ENCODE results near the gene HSPB6. TPM values are rescaled to one million over a fixed set of nuclear protein-coding genes. Genes with fewer than 3 reads are reported as not detected.
A peak's percentile ranks its signal among the peaks of the same experiment; 100 is the strongest.

HSPB6 gene
- polyA plus RNA-seq, 2 donors: 12.5 to 18.3 TPM

DNA sequence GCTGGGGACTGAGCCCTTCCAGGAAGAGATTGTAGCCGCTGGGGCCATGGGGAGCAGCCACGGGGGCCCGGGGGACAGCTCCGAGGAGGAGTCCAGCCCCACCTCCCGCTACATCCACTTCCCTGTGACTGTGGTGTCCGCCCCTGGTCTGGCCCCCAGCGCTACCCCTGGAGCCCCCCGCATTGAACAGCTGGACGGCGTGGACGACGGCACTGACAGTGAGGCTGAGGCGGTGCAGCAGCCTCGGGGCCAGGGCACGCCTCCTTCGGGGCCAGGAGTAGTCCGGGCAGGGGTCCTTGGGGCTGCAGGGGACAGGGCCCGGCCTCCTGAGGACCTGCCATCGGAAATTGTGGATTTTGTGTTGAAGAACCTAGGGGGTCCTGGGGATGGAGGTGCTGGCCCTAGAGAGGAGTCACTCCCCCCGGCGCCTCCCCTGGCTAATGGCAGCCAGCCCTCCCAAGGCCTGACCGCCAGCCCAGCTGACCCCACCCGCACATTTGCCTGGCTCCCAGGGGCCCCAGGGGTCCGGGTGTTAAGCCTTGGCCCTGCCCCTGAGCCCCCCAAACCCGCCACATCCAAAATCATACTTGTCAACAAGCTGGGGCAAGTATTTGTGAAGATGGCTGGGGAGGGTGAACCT lies 24.2 kb downstream of the HSPB6 start:
- H3K4me3 ChIP-seq (ENCODE audit: low read depth in 1 of 2, low read length in 2 of 2): no peak overlapping the region
- peaks cover 27 to 82% of the 10 kb centered on the region in 2 donors for H3K36me3 ChIP-seq (ENCODE audit: control insufficient read depth in 2 of 2, insufficient read depth in 2 of 2, low read length in 1 of 2)
- H3K9me3 ChIP-seq (ENCODE audit: control insufficient read depth in 2 of 2, insufficient read depth in 1 of 2, low read depth in 1 of 2, low read length in 1 of 2): no peaks in the 10 kb centered on the region
- H3K27me3 ChIP-seq (ENCODE audit: control insufficient read depth in 1 of 2, insufficient read depth in 2 of 2, low read length in 2 of 2): no peaks in the 10 kb centered on the region
- no peak overlapping the region for H3K27ac ChIP-seq (ENCODE audit: low read depth in 2 of 2, low read length in 1 of 2)
- peaks cover 4 to 10% of the 10 kb centered on the region in 2 donors for H3K4me1 ChIP-seq (ENCODE audit: control insufficient read depth in 2 of 2, insufficient read depth in 2 of 2, low read length in 1 of 2)
- 86 to 87% methylated on average over 24 to 25 of the region's 25 CpGs for WGBS, 2 donors

DNA sequence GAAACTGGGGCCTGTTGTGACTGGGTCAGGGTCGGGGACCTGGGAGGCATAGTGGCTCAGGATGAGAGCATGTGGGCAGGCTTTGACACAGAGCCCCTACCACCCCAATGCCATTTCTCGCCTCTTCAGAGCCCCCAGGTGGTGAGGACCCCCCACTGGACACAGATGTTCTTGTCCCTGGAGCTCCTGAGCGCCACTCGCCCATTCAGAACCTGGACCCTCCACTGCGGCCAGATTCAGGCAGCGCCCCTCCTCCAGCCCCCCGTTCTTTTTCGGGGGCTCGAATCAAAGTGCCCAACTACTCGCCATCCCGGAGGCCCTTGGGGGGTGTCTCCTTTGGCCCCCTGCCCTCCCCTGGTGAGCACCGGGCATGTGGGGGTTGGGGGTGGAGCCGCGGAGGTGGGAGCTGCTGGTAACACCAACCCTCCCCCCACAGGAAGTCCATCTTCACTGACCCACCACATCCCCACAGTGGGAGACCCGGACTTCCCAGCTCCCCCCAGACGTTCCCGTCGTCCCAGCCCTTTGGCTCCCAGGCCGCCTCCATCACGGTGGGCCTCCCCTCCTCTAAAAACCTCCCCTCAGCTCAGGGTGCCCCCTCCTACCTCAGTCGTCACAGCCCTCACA lies 24.9 kb downstream of the HSPB6 start:
- Histone ChIP-seq H3K27ac (ENCODE audit: low read depth in 2 of 2, low read length in 1 of 2) (peak overlapping the region in 1 of 2 donors; percentile 65), H3K27me3 (ENCODE audit: control insufficient read depth in 1 of 2, insufficient read depth in 2 of 2, low read length in 2 of 2) (no peaks in the 10 kb centered on the region), H3K36me3 (ENCODE audit: control insufficient read depth in 2 of 2, insufficient read depth in 2 of 2, low read length in 1 of 2) (peaks cover 32 to 83% of the 10 kb centered on the region in 2 donors), H3K4me1 (ENCODE audit: control insufficient read depth in 2 of 2, insufficient read depth in 2 of 2, low read length in 1 of 2) (peaks cover 4 to 10% of the 10 kb centered on the region in 2 donors), H3K4me3 (ENCODE audit: low read depth in 1 of 2, low read length in 2 of 2) (no peak overlapping the region), H3K9me3 (ENCODE audit: control insufficient read depth in 2 of 2, insufficient read depth in 1 of 2, low read depth in 1 of 2, low read length in 1 of 2) (no peaks in the 10 kb centered on the region)
- WGBS, 2 donors: 76 to 87% methylated on average over 21 of the region's 21 CpGs

DNA sequence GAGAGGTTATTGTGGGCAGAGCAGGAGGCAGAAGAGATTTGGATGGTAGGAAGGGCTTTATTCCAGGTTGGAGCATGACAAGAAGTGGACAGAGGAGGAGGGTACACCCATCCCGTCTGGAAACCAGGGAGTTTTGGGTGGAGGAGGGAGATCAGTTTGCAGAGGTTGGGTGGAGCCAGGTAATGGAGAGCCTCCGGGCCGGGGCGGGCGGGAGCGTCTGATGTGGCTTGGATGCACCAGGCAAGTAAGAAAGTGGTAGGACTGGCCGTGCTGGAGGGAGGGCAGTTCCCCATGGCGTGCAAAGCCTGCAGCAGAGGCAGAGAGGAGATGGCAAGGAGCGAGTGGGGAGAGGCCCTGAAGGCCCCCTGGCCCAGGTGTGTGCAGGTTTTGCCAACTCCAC lies 25.5 kb downstream of the HSPB6 start:
- Histone ChIP-seq H3K36me3 (ENCODE audit: control insufficient read depth in 2 of 2, insufficient read depth in 2 of 2, low read length in 1 of 2) (peaks cover 33 to 80% of the 10 kb centered on the region in 2 donors), H3K4me3 (ENCODE audit: low read depth in 1 of 2, low read length in 2 of 2) (no peak overlapping the region), H3K4me1 (ENCODE audit: control insufficient read depth in 2 of 2, insufficient read depth in 2 of 2, low read length in 1 of 2) (peaks cover 4 to 10% of the 10 kb centered on the region in 2 donors), H3K27ac (ENCODE audit: low read depth in 2 of 2, low read length in 1 of 2) (peak overlapping the region; percentile 5 to 65), H3K27me3 (ENCODE audit: control insufficient read depth in 1 of 2, insufficient read depth in 2 of 2, low read length in 2 of 2) (no peaks in the 10 kb centered on the region), H3K9me3 (ENCODE audit: control insufficient read depth in 2 of 2, insufficient read depth in 1 of 2, low read depth in 1 of 2, low read length in 1 of 2) (no peaks in the 10 kb centered on the region)
- WGBS, 2 donors: 54 to 75% methylated on average over 9 of the region's 9 CpGs

DNA sequence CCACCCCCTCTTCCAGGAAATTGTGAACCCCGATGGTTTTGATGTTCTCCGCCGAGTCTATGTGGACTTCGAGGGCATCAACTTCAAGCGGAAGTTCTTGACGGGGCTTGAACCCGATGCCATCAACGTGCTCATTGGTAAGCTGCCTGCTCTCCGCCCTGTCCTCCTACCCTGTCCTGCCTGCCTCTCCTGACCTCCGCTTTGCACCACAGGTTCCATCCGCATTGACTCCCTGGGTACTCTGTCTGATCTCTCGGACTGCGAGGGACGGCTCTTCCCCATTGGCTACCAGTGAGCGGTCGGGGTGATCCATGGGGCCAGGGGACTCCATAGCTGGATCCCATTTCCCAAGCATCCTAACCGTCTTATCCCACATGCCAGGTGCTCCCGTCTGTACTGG lies 26.5 kb downstream of the HSPB6 start:
- H3K27ac ChIP-seq (ENCODE audit: low read depth in 2 of 2, low read length in 1 of 2): peak overlapping the region in 1 of 2 donors; percentile 65
- no peak overlapping the region for H3K4me3 ChIP-seq (ENCODE audit: low read depth in 1 of 2, low read length in 2 of 2)
- H3K4me1 ChIP-seq (ENCODE audit: control insufficient read depth in 2 of 2, insufficient read depth in 2 of 2, low read length in 1 of 2): peaks cover 4 to 10% of the 10 kb centered on the region in 2 donors
- H3K27me3 ChIP-seq (ENCODE audit: control insufficient read depth in 1 of 2, insufficient read depth in 2 of 2, low read length in 2 of 2): no peaks in the 10 kb centered on the region
- no peaks in the 10 kb centered on the region for H3K9me3 ChIP-seq (ENCODE audit: control insufficient read depth in 2 of 2, insufficient read depth in 1 of 2, low read depth in 1 of 2, low read length in 1 of 2)
- WGBS, 2 donors: 85 to 92% methylated on average over 18 of the region's 18 CpGs
- peaks cover 41 to 86% of the 10 kb centered on the region in 2 donors for H3K36me3 ChIP-seq (ENCODE audit: control insufficient read depth in 2 of 2, insufficient read depth in 2 of 2, low read length in 1 of 2)

DNA sequence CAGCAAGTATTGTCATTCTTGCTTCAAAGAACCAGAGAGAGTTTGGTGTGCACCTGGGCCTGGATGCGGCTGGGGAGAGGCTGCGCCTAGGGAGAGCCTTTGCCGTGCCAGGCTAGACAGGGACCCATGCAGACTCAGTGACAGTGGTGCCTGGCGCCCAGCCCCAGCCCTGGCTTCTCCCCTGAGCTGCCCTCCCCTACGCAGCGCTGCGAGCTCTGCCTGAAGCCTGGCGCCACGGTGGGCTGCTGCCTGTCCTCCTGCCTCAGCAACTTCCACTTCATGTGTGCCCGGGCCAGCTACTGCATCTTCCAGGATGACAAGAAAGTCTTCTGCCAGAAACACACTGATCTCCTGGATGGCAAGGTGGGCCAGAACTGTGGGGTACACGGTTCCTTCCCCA lies 27.1 kb downstream of the HSPB6 start:
- H3K36me3 ChIP-seq (ENCODE audit: control insufficient read depth in 2 of 2, insufficient read depth in 2 of 2, low read length in 1 of 2): peaks cover 43 to 88% of the 10 kb centered on the region in 2 donors

DNA sequence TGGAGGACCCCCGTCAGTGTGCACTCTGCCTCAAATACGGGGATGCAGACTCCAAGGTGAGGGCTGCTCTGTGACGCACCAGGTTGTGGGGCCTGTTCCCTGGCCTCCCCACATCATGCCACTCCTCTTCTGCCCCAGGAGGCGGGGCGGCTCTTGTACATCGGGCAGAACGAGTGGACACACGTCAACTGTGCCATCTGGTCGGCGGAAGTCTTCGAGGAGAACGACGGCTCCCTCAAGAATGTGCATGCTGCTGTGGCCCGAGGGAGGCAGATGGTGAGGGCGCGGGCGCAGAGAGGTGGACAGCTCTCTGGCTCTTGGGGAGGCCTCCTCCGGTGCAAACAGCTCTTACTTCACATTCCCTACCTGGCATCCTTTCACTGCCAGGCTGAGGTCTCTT lies 27.8 kb downstream of the HSPB6 start:
- Histone ChIP-seq H3K36me3 (ENCODE audit: control insufficient read depth in 2 of 2, insufficient read depth in 2 of 2, low read length in 1 of 2) (peaks cover 42 to 89% of the 10 kb centered on the region in 2 donors), H3K27ac (ENCODE audit: low read depth in 2 of 2, low read length in 1 of 2) (no peak overlapping the region), H3K27me3 (ENCODE audit: control insufficient read depth in 1 of 2, insufficient read depth in 2 of 2, low read length in 2 of 2) (no peaks in the 10 kb centered on the region), H3K4me3 (ENCODE audit: low read depth in 1 of 2, low read length in 2 of 2) (no peak overlapping the region), H3K4me1 (ENCODE audit: control insufficient read depth in 2 of 2, insufficient read depth in 2 of 2, low read length in 1 of 2) (peaks cover 4 to 10% of the 10 kb centered on the region in 2 donors), H3K9me3 (ENCODE audit: control insufficient read depth in 2 of 2, insufficient read depth in 1 of 2, low read depth in 1 of 2, low read length in 1 of 2) (no peaks in the 10 kb centered on the region)
- WGBS, 2 donors: 83 to 89% methylated on average over 18 of the region's 18 CpGs

More for the DNA sequence above, 27.1 kb downstream of the HSPB6 start:
- Histone ChIP-seq H3K27ac (ENCODE audit: low read depth in 2 of 2, low read length in 1 of 2) (no peak overlapping the region), H3K4me1 (ENCODE audit: control insufficient read depth in 2 of 2, insufficient read depth in 2 of 2, low read length in 1 of 2) (peaks cover 4 to 10% of the 10 kb centered on the region in 2 donors), H3K9me3 (ENCODE audit: control insufficient read depth in 2 of 2, insufficient read depth in 1 of 2, low read depth in 1 of 2, low read length in 1 of 2) (no peaks in the 10 kb centered on the region), H3K4me3 (ENCODE audit: low read depth in 1 of 2, low read length in 2 of 2) (no peak overlapping the region), H3K27me3 (ENCODE audit: control insufficient read depth in 1 of 2, insufficient read depth in 2 of 2, low read length in 2 of 2) (no peaks in the 10 kb centered on the region)
- WGBS, 2 donors: 93 to 94% methylated on average over 11 of the region's 11 CpGs

DNA sequence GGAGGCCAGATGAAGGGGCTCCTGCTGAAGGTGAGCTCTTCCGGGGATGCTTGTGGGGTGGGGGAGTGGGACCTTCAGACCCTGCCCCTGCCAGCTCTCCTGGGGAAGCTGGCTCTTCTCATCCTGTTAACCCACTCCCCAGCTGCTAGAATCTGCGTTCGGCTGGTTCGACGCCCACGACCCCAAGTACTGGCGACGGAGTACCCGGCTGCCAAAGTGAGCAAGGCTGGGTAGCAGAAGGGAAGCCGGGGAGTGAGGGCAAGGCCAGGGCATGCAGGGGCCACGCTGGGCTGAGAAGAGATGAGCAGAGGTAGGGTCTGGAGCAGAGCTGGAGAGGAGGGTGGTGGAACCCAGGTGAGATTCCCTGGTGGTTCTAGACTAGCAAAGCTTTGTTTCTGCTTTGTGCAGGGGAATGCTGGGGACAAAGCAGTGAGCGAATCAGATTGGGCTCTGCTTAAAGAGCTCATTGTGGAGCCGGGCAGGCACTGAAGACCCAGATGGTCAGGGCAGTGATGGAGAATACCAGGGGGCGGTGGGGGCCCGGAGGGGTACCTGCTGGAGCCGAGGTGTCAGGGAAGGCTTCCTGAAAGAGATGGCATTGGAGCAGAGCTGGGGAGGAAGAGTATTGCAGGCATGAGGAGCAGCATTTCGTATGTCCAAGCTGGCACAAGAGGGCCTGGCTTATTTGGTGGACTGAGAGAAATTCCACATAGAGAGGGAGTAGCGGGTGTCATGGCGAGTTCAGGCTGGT lies 28.7 kb downstream of the HSPB6 start:
- H3K27ac ChIP-seq (ENCODE audit: low read depth in 2 of 2, low read length in 1 of 2): no peak overlapping the region
- H3K4me1 ChIP-seq (ENCODE audit: control insufficient read depth in 2 of 2, insufficient read depth in 2 of 2, low read length in 1 of 2): peaks cover 4 to 10% of the 10 kb centered on the region in 2 donors
- H3K4me3 ChIP-seq (ENCODE audit: low read depth in 1 of 2, low read length in 2 of 2): no peak overlapping the region
- H3K27me3 ChIP-seq (ENCODE audit: control insufficient read depth in 1 of 2, insufficient read depth in 2 of 2, low read length in 2 of 2): no peaks in the 10 kb centered on the region
- 93 to 94% methylated on average over 19 of the region's 19 CpGs for WGBS, 2 donors
- H3K36me3 ChIP-seq (ENCODE audit: control insufficient read depth in 2 of 2, insufficient read depth in 2 of 2, low read length in 1 of 2): peaks cover 50 to 91% of the 10 kb centered on the region in 2 donors
- no peaks in the 10 kb centered on the region for H3K9me3 ChIP-seq (ENCODE audit: control insufficient read depth in 2 of 2, insufficient read depth in 1 of 2, low read depth in 1 of 2, low read length in 1 of 2)

DNA sequence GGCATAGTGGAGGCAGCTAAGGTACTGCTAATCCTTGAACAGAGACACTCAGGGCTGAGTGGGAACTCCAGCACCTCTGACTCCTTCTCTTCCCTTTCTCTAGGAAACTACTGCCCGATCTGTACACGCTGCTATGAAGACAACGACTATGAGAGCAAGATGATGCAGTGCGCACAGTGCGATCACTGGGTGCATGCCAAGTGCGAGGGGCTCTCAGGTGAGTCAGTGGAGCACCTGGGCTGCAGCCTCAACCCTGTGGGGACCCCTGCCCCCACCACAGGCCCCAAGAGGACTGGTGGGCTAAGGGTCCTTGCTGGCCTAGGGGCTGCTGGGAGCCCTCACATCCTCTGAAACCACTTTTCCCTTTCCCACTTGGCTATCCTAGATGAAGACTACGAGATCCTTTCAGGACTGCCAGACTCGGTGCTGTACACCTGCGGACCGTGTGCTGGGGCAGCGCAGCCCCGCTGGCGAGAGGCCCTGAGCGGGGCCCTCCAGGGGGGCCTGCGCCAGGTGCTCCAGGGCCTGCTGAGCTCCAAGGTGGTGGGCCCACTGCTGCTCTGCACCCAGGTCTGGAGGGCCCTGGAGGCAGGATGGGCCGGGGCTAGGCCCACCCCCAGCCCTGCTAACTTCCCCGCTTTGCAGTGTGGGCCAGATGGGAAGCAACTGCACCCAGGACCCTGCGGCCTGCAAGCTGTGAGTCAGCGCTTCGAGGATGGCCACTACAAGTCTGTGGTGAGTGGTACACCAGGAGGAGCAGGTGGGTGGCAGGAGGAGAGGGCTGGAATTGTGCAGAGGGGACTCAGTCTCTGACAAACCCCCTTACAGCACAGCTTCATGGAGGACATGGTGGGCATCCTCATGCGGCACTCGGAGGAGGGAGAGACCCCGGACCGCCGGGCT lies 29.5 kb downstream of the HSPB6 start:
- Histone ChIP-seq H3K4me3 (ENCODE audit: low read depth in 1 of 2, low read length in 2 of 2) (no peak overlapping the region), H3K4me1 (ENCODE audit: control insufficient read depth in 2 of 2, insufficient read depth in 2 of 2, low read length in 1 of 2) (peaks cover 4 to 10% of the 10 kb centered on the region in 2 donors), H3K9me3 (ENCODE audit: control insufficient read depth in 2 of 2, insufficient read depth in 1 of 2, low read depth in 1 of 2, low read length in 1 of 2) (no peaks in the 10 kb centered on the region), H3K27me3 (ENCODE audit: control insufficient read depth in 1 of 2, insufficient read depth in 2 of 2, low read length in 2 of 2) (no peaks in the 10 kb centered on the region), H3K36me3 (ENCODE audit: control insufficient read depth in 2 of 2, insufficient read depth in 2 of 2, low read length in 1 of 2) (peaks cover 55 to 92% of the 10 kb centered on the region in 2 donors), H3K27ac (ENCODE audit: low read depth in 2 of 2, low read length in 1 of 2) (no peak overlapping the region)
- 91 to 94% methylated on average over 25 of the region's 25 CpGs for WGBS, 2 donors

Data from esophagus (tissue), 2 donors.